SK-N-SH treated with all-trans-retinoic acid at 6 μM for 48 hours (cell line): ENCODE data around the gene FLT3.

ENCODE experiments used
- ATAC-seq: fragments of 200-7000 bp; cut with Tn5 transposase; 3 replicates; pipeline ENCODE4 v1.9.1; 2020; ENCODE audit warnings: mild to moderate bottlenecking, moderate library complexity
- ARNTL ChIP-seq: fragments of 450-650 bp; formaldehyde crosslinking; IDR thresholded peaks from 2 replicates; pipeline ENCODE4 v1.5.0; 2020; ENCODE audit warnings: low read depth, mild to moderate bottlenecking, moderate library complexity, borderline replicate concordance
- BACH2 ChIP-seq: fragments of 250-450 bp; sonication (Bioruptor Pico); IDR thresholded peaks from 2 replicates; pipeline ENCODE4 v1.9.0; 2021; ENCODE audit warnings: mild to moderate bottlenecking, borderline replicate concordance
- ESRRG ChIP-seq: fragments of 250-450 bp; sonication (Bioruptor Pico); IDR thresholded peaks from 2 replicates; pipeline ENCODE4 v1.6.1; 2021; ENCODE audit warnings: mild to moderate bottlenecking
- GLIS3 ChIP-seq: fragments of 250-450 bp; sonication (Bioruptor Pico); IDR thresholded peaks from 2 replicates; pipeline ENCODE4 v1.5.0; 2020; ENCODE audit warnings: mild to moderate bottlenecking, moderate library complexity
- POU6F1 ChIP-seq: fragments of 250-450 bp; sonication (Bioruptor Pico); IDR thresholded peaks from 2 replicates; pipeline ENCODE4 v1.8.0; 2021; ENCODE audit warnings: low read depth, mild to moderate bottlenecking, moderate library complexity, borderline replicate concordance
- PPARA ChIP-seq: fragments of 250-450 bp; sonication (Bioruptor Pico); IDR thresholded peaks from 2 replicates; pipeline ENCODE4 v1.5.0; 2020; ENCODE audit warnings: mild to moderate bottlenecking, borderline replicate concordance
- RARB ChIP-seq: fragments of 250-450 bp; sonication (Bioruptor Pico); IDR thresholded peaks from 2 replicates; pipeline ENCODE4 v1.8.0; 2021; ENCODE audit warnings: mild to moderate bottlenecking, moderate library complexity
- SNAI2 ChIP-seq: fragments of 250-450 bp; sonication (Bioruptor Pico); IDR thresholded peaks from 2 replicates; pipeline ENCODE4 v1.5.0; 2020; ENCODE audit warnings: mild to moderate bottlenecking, moderate library complexity
- TCF4 ChIP-seq: fragments of 250-450 bp; sonication (Bioruptor Pico); IDR thresholded peaks from 2 replicates; pipeline ENCODE4 v1.8.0; 2021; ENCODE audit warnings: mild to moderate bottlenecking, moderate library complexity, borderline replicate concordance
- TOX ChIP-seq: fragments of 250-450 bp; sonication (Bioruptor Pico); IDR thresholded peaks from 2 replicates; pipeline ENCODE4 v1.8.0; 2021; ENCODE audit warnings: mild to moderate bottlenecking, moderate library complexity, borderline replicate concordance
- ZC3H10 ChIP-seq: fragments of 250-450 bp; sonication (Bioruptor Pico); IDR thresholded peaks from 2 replicates; pipeline ENCODE4 v1.5.1; 2021; ENCODE audit warnings: mild to moderate bottlenecking, moderate library complexity
- ZFP3 ChIP-seq: fragments of 250-450 bp; sonication (Bioruptor Pico); IDR thresholded peaks from 2 replicates; pipeline ENCODE4 v1.5.0; 2020; ENCODE audit warnings: mild to moderate bottlenecking, moderate library complexity
- ZFP30 ChIP-seq: fragments of 450-650 bp; formaldehyde crosslinking; IDR thresholded peaks from 2 replicates; pipeline ENCODE4 v1.5.0; 2022; ENCODE audit warnings: mild to moderate bottlenecking, moderate library complexity
- ZNF565 ChIP-seq: fragments of 450-650 bp; formaldehyde crosslinking; conservative IDR thresholded peaks from 2 replicates; pipeline ENCODE4 v1.5.0; 2020; ENCODE audit warnings: low read depth, mild to moderate bottlenecking, moderate library complexity
- ZNF70 ChIP-seq: fragments of 450-650 bp; formaldehyde crosslinking; IDR thresholded peaks from 2 replicates; pipeline ENCODE4 v1.5.0; 2020; ENCODE audit warnings: mild to moderate bottlenecking, moderate library complexity
- ZNF8 ChIP-seq: fragments of 450-650 bp; formaldehyde crosslinking; IDR thresholded peaks from 2 replicates; pipeline ENCODE4 v1.5.0; 2020; ENCODE audit warnings: mild to moderate bottlenecking, moderate library complexity
- TF ChIP-seq, protein P1 (sequence below): fragments of 250-450 bp; sonication (Bioruptor Pico); IDR thresholded peaks from 2 replicates; pipeline ENCODE4 v1.8.0; 2020; ENCODE audit warnings: mild to moderate bottlenecking, moderate library complexity, borderline replicate concordance
- TF ChIP-seq, protein P2 (sequence below): fragments of 250-450 bp; sonication (Bioruptor Pico); IDR thresholded peaks from 2 replicates; pipeline ENCODE4 v1.5.0; 2020; ENCODE audit warnings: mild to moderate bottlenecking, moderate library complexity
- TF ChIP-seq, protein P3 (sequence below): fragments of 250-450 bp; sonication (Bioruptor Pico); IDR thresholded peaks from 2 replicates; pipeline ENCODE4 v1.5.1; 2020; ENCODE audit warnings: low read depth, mild to moderate bottlenecking, moderate library complexity
- TF ChIP-seq, protein P4 (sequence below): fragments of 250-450 bp; sonication (Bioruptor Pico); IDR thresholded peaks from 2 replicates; pipeline ENCODE4 v1.5.1; 2021; ENCODE audit warnings: mild to moderate bottlenecking, moderate library complexity

Gene FLT3

GRCh38 chr13:28031896-28032288, 68.5 kb downstream of the FLT3 start:
- TF ChIP-seq BACH2 (CRISPR knock-in tag) = no peak
- no peak for ATAC-seq

- TF ChIP-seq PPARA (CRISPR knock-in tag) (no peak), ARNTL (CRISPR knock-in tag) (no peak), ZNF565 (no peak), SNAI2 (no peak), ESRRG (CRISPR knock-in tag) (no peak), ZNF70 (CRISPR knock-in tag) (no peak), RARB (CRISPR knock-in tag) (no peak), ZC3H10 (no peak), ZFP30 (CRISPR knock-in tag) (no peak), GLIS3 (CRISPR knock-in tag) (no peak), BACH2 (CRISPR knock-in tag) (no peak)
- TF ChIP-seq, protein P1, sequence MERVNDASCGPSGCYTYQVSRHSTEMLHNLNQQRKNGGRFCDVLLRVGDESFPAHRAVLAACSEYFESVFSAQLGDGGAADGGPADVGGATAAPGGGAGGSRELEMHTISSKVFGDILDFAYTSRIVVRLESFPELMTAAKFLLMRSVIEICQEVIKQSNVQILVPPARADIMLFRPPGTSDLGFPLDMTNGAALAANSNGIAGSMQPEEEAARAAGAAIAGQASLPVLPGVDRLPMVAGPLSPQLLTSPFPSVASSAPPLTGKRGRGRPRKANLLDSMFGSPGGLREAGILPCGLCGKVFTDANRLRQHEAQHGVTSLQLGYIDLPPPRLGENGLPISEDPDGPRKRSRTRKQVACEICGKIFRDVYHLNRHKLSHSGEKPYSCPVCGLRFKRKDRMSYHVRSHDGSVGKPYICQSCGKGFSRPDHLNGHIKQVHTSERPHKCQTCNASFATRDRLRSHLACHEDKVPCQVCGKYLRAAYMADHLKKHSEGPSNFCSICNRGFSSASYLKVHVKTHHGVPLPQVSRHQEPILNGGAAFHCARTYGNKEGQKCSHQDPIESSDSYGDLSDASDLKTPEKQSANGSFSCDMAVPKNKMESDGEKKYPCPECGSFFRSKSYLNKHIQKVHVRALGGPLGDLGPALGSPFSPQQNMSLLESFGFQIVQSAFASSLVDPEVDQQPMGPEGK = no peak
- TF ChIP-seq, protein P2, sequence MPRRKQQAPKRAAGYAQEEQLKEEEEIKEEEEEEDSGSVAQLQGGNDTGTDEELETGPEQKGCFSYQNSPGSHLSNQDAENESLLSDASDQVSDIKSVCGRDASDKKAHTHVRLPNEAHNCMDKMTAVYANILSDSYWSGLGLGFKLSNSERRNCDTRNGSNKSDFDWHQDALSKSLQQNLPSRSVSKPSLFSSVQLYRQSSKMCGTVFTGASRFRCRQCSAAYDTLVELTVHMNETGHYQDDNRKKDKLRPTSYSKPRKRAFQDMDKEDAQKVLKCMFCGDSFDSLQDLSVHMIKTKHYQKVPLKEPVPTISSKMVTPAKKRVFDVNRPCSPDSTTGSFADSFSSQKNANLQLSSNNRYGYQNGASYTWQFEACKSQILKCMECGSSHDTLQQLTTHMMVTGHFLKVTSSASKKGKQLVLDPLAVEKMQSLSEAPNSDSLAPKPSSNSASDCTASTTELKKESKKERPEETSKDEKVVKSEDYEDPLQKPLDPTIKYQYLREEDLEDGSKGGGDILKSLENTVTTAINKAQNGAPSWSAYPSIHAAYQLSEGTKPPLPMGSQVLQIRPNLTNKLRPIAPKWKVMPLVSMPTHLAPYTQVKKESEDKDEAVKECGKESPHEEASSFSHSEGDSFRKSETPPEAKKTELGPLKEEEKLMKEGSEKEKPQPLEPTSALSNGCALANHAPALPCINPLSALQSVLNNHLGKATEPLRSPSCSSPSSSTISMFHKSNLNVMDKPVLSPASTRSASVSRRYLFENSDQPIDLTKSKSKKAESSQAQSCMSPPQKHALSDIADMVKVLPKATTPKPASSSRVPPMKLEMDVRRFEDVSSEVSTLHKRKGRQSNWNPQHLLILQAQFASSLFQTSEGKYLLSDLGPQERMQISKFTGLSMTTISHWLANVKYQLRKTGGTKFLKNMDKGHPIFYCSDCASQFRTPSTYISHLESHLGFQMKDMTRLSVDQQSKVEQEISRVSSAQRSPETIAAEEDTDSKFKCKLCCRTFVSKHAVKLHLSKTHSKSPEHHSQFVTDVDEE = no peak
- TF ChIP-seq, protein P3, sequence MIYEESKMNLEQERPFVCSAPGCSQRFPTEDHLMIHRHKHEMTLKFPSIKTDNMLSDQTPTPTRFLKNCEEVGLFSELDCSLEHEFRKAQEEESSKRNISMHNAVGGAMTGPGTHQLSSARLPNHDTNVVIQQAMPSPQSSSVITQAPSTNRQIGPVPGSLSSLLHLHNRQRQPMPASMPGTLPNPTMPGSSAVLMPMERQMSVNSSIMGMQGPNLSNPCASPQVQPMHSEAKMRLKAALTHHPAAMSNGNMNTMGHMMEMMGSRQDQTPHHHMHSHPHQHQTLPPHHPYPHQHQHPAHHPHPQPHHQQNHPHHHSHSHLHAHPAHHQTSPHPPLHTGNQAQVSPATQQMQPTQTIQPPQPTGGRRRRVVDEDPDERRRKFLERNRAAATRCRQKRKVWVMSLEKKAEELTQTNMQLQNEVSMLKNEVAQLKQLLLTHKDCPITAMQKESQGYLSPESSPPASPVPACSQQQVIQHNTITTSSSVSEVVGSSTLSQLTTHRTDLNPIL = no peak
- no peak for ATAC-seq
These were observed 69.0 kb downstream of the FLT3 start for GRCh38 chr13:28031220-28031895.

- TF ChIP-seq ZNF8 (no peak), ZFP30 (CRISPR knock-in tag) (no peak)
- TF ChIP-seq, all 23 proteins: peak for 0
- ATAC-seq = no peak
These were observed 72.6 kb downstream of the FLT3 start for GRCh38 chr13:28027607-28028364.

DNA sequence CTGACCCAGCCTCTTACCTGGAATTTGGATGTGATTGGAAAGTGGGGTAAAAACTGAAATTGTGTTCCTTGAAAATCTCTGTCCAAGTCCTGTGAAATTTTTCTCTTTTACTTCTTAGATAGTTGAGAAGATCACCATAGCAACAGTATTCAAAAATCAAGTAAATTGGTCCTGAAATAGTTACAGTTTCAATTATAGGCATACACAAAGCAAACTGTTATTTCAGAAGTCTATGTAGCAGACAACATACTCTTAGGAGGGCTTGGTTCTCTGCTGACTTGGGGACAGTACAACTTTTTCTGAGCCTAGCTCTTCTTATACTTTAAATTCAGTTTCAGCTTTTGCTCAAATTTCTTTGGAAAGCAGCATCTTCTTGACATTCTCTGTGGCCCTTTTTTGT, 73.3 kb downstream of the FLT3 start:
- ATAC-seq = no peak
- TF ChIP-seq BACH2 (CRISPR knock-in tag) (no peak), ZFP3 (no peak), POU6F1 (CRISPR knock-in tag) (no peak), PPARA (CRISPR knock-in tag) (no peak), SNAI2 (no peak), ZNF8 (no peak), ESRRG (CRISPR knock-in tag) (no peak), ZNF565 (no peak), ARNTL (CRISPR knock-in tag) (no peak), TCF4 (no peak), TOX (CRISPR knock-in tag) (no peak), RARB (CRISPR knock-in tag) (no peak), ZFP30 (CRISPR knock-in tag) (no peak), ZNF70 (CRISPR knock-in tag) (no peak)
- TF ChIP-seq, protein P2 = no peak
- TF ChIP-seq, protein P3 = no peak
- TF ChIP-seq, protein P4, sequence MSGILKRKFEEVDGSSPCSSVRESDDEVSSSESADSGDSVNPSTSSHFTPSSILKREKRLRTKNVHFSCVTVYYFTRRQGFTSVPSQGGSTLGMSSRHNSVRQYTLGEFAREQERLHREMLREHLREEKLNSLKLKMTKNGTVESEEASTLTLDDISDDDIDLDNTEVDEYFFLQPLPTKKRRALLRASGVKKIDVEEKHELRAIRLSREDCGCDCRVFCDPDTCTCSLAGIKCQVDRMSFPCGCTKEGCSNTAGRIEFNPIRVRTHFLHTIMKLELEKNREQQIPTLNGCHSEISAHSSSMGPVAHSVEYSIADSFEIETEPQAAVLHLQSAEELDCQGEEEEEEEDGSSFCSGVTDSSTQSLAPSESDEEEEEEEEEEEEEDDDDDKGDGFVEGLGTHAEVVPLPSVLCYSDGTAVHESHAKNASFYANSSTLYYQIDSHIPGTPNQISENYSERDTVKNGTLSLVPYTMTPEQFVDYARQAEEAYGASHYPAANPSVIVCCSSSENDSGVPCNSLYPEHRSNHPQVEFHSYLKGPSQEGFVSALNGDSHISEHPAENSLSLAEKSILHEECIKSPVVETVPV (CRISPR knock-in tag) = no peak
